Caco-2 (cell line): ENCODE measurements around the gene SV2C. TPM values are rescaled to one million over a fixed set of nuclear protein-coding genes. Genes with fewer than 3 reads are reported as not detected.

Source experiments
- BruUV-seq: library from RNA; stranded (reverse); fragments of 400-500 nt; replicated peaks from 2 replicates; lab custom pipeline; 2021; lab: Mats Ljungman, UMichigan
- CTCF ChIA-PET: fragments of 300-600 bp; sonication (Branson Sonifier 250); formaldehyde crosslinking; loops from one replicate; lab custom pipeline; 2022; ENCODE audit warnings: antibody characterized with exemption; lab: Charles Lee
- POLR2A ChIA-PET: fragments of 300-600 bp; sonication (Branson Sonifier 250); formaldehyde crosslinking; loops from one replicate; lab custom pipeline; 2022; ENCODE audit warnings: antibody characterized with exemption; lab: Charles Lee
- DNase-seq, 2 experiments: peaks; one replicate each; pipeline versions ENCODE4 v3.0.0 to v3.0.0-alpha.2; 2020 to 2022
- H3K27me3 ChIP-seq: replicated peaks from 2 replicates; pipeline ENCODE4 v1.6.0; 2011; ENCODE audit warnings: low read length; ENCODE audit not compliant: control insufficient read depth, insufficient read depth
- H3K36me3 ChIP-seq: 2 replicates; pipeline ENCODE4 v1.5.1; 2011; ENCODE audit warnings: low read length; ENCODE audit not compliant: control insufficient read depth, insufficient read depth
- H3K4me1 ChIP-seq: fragments of 250-450 bp; sonication (Bioruptor Pico); 2 replicates; pipeline ENCODE4 v1.5.1; 2020; ENCODE audit warnings: mild to moderate bottlenecking
- H3K4me3 ChIP-seq: 2 replicates; pipeline ENCODE4 v1.5.1; 2011; ENCODE audit warnings: low read depth, mild to moderate bottlenecking, control low read depth, low read length
- H3K9me3 ChIP-seq: fragments of 250-450 bp; sonication (Bioruptor Pico); 2 replicates; pipeline ENCODE4 v1.5.1; 2020; ENCODE audit warnings: mild to moderate bottlenecking, moderate library complexity
- H3K27ac Mint-ChIP-seq: one replicate; pipeline ENCODE4 v1.8.0; 2022; ENCODE audit warnings: mixed read lengths; ENCODE audit not compliant: unreplicated experiment
- H3K27me3 Mint-ChIP-seq: one replicate; pipeline ENCODE4 v1.8.0; 2022; ENCODE audit warnings: mixed read lengths; ENCODE audit not compliant: insufficient read depth, unreplicated experiment
- H3K36me3 Mint-ChIP-seq: one replicate; pipeline ENCODE4 v1.8.0; 2022; ENCODE audit warnings: mild to moderate bottlenecking, mixed read lengths; ENCODE audit not compliant: insufficient read depth, unreplicated experiment
- H3K4me1 Mint-ChIP-seq: one replicate; pipeline ENCODE4 v1.8.0; 2022; ENCODE audit warnings: low read depth, mixed read lengths; ENCODE audit not compliant: unreplicated experiment
- H3K4me3 Mint-ChIP-seq: one replicate; pipeline ENCODE4 v1.8.0; 2022; ENCODE audit warnings: mild to moderate bottlenecking, moderate library complexity, mixed read lengths; ENCODE audit not compliant: unreplicated experiment
- H3K9me3 Mint-ChIP-seq: one replicate; pipeline ENCODE4 v1.8.0; 2022; ENCODE audit warnings: mixed read lengths; ENCODE audit not compliant: unreplicated experiment
- CTCF ChIP-seq, 2 experiments: fragments of 200-600 bp in 1 of 2; IDR thresholded peaks; 1 replicate in 1 of 2; 2 replicates in 1 of 2; pipeline versions ENCODE4 v1.5.1 to v1.8.0; 2011 to 2022; ENCODE audit warnings: antibody characterized with exemption in 1 of 2, control low read depth in 1 of 2, inconsistent platforms in 1 of 2, low read depth in 1 of 2, low read length in 1 of 2, mild to moderate bottlenecking in 1 of 2, moderate library complexity in 1 of 2; ENCODE audit not compliant: insufficient read depth in 1 of 2, severe bottlenecking in 1 of 2, unreplicated experiment in 1 of 2
- intact Hi-C: fragments of 100-400 bp; cut with micrococcal nuclease; formaldehyde crosslinking; loops from one replicate; pipeline ENCODE4 v1.10.0; 2022; ENCODE audit not compliant: unreplicated experiment
- total RNA-seq: library from RNA; stranded (reverse); gene quantifications from 2 replicates; pipeline ENCODE4 v1.2.3, GENCODE V29; 2022

SV2C gene
- total RNA-seq, 1 experiment from 2014 or later: not detected

DNA sequence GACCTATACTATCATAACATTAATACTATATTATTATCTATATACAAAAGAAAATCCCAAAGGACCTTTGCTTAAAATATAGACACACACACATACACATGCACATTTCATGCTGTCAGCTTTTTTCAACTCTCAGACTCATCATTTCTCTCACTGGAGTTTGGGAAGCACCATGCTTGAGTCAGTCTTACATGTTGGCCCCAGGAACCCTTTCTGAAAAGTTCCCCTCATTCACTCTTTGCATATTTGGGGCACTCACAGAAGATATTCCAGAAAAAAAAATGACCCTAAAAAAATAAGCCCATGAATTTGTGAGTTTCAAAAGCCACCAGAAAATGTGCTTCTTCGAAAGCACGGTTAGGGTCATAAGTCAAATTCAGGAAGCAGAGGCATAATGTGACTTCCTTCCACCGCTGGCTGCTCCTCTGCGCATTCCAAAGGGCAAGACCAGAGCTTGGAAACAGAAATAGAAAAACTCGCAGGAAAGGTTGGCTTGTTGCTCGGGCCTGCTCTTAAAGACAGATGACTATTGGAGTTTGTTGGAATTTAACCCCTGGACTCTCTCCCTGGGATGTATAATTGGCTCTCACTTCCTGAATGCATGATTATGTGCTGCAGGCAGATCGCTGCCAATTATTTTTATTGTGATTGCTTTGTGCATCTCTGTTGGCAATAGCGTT, 190.2 kb downstream of the SV2C start:
- Mint-ChIP-seq H3K4me1 (peaks cover 10% of the 10 kb centered on the region), H3K36me3 (peaks cover 6% of the 10 kb centered on the region), H3K27me3 (no peaks in the 10 kb centered on the region), H3K27ac (no peak overlapping the region), H3K4me3 (no peak overlapping the region), H3K9me3 (no peaks in the 10 kb centered on the region)
- intact Hi-C loops: no loop called here
- Histone ChIP-seq H3K9me3 (no peaks in the 10 kb centered on the region), H3K36me3 (no peaks in the 10 kb centered on the region), H3K27me3 (no peaks in the 10 kb centered on the region), H3K4me1 (peaks cover 14% of the 10 kb centered on the region; the same call in 1 of the 2 replicates), H3K4me3 (no peak overlapping the region)
- ChIA-PET CTCF (no interaction called here), POLR2A (interaction anchor here (0.7 kb wide), 1 partner anchor 56 kb away, joined by 3 read pairs; no protein-coding TSS in a partner anchor)
- DNase-seq: no peak
- no TSS peak for BruUV-seq
- no peak for TF ChIP-seq CTCF (IDR thresholded peaks at IDR 0.05; ENCODE audit: insufficient read depth in 1 of 2, low read depth in 1 of 2, low read length in 1 of 2, severe bottlenecking in 1 of 2, unreplicated experiment in 1 of 2)

DNA sequence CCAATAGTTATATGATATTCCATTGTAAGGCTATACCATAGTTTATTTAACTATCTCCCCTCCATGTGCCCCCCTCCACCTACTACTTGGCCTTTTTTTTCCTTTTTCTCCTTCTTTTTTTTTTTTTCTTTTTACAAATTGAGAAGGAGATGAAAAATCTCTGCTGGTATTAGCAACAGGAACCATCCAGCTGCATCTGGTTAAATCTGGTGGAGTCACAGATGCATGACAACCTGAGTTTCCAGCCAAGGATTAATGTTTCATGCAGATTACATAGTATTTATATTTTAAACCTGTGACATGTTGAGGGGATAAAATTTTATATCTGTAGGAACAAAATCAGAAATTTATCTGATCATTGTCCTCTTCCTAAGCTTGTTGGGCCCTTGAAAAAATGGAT, 191.4 kb downstream of the SV2C start:
- Mint-ChIP-seq H3K27me3 (no peaks in the 10 kb centered on the region), H3K4me1 (peaks cover 10% of the 10 kb centered on the region), H3K9me3 (no peaks in the 10 kb centered on the region), H3K27ac (no peak overlapping the region), H3K36me3 (peaks cover 6% of the 10 kb centered on the region), H3K4me3 (no peak overlapping the region)
- CTCF ChIA-PET: no interaction called here
- no peaks in the 10 kb centered on the region for H3K9me3 ChIP-seq
- H3K4me3 ChIP-seq: no peak overlapping the region
- DNase-seq: no peak
- intact Hi-C loops: no loop called here
- H3K4me1 ChIP-seq: peaks cover 14% of the 10 kb centered on the region; the same call in 1 of the 2 replicates
- BruUV-seq: no TSS peak
- no peaks in the 10 kb centered on the region for H3K27me3 ChIP-seq
- H3K36me3 ChIP-seq: no peaks in the 10 kb centered on the region
- no peak for TF ChIP-seq CTCF (IDR thresholded peaks at IDR 0.05; ENCODE audit: insufficient read depth in 1 of 2, low read depth in 1 of 2, low read length in 1 of 2, severe bottlenecking in 1 of 2, unreplicated experiment in 1 of 2)
- POLR2A ChIA-PET: no interaction called here

GRCh38 chr5:76277736-76278135, 194.6 kb downstream of the SV2C start:
- no peak overlapping the region for H3K4me3 Mint-ChIP-seq
- no peak for DNase-seq
- H3K9me3 ChIP-seq: no peaks in the 10 kb centered on the region
- H3K36me3 Mint-ChIP-seq: no peaks in the 10 kb centered on the region
- BruUV-seq: no TSS peak
- H3K27me3 ChIP-seq: no peaks in the 10 kb centered on the region
- H3K9me3 Mint-ChIP-seq: no peaks in the 10 kb centered on the region
- TF ChIP-seq CTCF (IDR thresholded peaks at IDR 0.05; ENCODE audit: insufficient read depth in 1 of 2, low read depth in 1 of 2, low read length in 1 of 2, severe bottlenecking in 1 of 2, unreplicated experiment in 1 of 2): no peak
- H3K27ac Mint-ChIP-seq: no peak overlapping the region
- CTCF ChIA-PET: no interaction called here
- POLR2A ChIA-PET: no interaction called here
- H3K36me3 ChIP-seq: no peaks in the 10 kb centered on the region
- H3K4me1 Mint-ChIP-seq: no peaks in the 10 kb centered on the region
- intact Hi-C loops: no loop called here
- no peak overlapping the region for H3K4me3 ChIP-seq
- no peaks in the 10 kb centered on the region for H3K4me1 ChIP-seq
- H3K27me3 Mint-ChIP-seq: no peaks in the 10 kb centered on the region
